CD4-positive, alpha-beta T cell treated with Interleukin-6 for 4 hours (primary cell): ENCODE results near the gene TXNDC2.
"Not testable (repeated sequence)": the region's sequence is repeated elsewhere in the genome, so short reads cannot be mapped to it uniquely, and the experiment has no call there.

ENCODE experiments used
- DNase-seq: peaks from one replicate; pipeline ENCODE4 v3.0.0-alpha.2; 2020; ENCODE audit warnings: mixed read lengths

The TXNDC2 gene

DNA sequence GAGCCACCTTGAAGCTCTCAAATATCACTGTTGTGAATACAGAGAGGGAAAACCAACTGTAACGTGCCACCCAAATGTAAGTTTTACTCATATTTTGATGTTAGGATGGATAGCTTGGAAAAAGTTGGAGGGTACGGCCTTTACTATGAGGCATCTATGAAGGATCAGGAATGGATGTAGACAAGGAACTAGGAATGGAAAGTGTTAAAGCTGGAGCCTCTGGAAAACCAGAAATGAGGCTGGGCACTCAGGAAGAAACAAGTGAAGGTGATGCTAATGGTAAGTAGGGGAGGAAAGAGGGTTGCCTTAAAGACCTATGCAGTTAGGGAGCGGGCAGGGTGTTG lies 204 bp downstream of the TXNDC2 start:
- no peak for DNase-seq

DNA sequence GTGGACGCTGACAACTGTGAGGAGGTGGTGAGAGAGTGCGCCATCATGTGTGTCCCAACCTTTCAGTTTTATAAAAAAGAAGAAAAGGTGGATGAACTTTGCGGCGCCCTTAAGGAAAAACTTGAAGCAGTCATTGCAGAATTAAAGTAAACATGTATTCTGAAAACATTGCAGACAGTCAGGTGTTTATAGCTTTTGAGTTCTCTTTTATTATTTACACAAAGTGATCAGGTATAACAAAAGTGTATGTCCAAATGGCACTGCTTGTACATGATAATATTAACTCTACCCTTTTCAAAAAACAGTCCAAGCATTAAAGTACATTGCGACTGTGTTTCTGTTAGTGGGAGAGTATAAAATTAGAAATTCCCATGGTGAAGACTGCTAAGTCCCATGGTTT lies 2.2 kb downstream of the TXNDC2 start:
- no peak for DNase-seq

DNA sequence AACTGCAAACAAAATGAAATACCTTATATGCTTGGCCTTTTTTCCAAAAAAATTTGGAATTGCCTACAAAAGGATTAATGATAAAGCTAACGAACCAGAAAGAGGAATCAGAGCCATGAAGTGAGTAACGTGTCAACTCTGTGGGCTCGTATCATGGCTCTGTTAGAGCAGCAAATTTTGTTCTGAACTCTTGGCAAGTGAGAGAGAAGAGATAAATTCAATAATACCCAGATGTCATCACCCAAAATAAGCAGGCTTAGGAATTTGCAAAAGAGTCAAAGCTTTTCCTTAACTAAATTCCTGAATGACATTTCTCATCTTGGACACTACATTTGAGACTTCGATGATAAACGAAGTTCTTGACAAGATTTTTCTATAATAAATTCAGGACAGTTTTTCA lies 4.4 kb downstream of the TXNDC2 start:
- DNase-seq, result no peak

DNA sequence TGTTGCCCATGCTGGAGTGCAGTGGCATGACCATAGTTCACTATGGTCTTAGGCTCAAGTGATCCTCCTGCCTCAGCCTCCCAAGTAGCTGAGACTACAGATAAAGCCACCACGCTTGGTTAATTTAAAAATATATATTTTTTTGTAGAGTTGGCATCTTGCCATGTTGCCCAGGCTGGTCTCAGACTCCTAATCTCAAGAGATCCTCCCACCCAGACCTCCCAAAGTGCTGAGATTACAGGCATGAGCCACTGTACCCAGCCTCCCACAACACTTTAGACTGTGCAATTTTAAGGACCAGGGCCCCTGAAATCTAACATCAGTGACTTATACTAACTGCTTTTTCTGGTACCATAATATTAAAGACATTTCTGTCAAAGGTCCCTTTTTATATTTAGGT lies 5.2 kb downstream of the TXNDC2 start:
- DNase-seq, result no peak

DNA sequence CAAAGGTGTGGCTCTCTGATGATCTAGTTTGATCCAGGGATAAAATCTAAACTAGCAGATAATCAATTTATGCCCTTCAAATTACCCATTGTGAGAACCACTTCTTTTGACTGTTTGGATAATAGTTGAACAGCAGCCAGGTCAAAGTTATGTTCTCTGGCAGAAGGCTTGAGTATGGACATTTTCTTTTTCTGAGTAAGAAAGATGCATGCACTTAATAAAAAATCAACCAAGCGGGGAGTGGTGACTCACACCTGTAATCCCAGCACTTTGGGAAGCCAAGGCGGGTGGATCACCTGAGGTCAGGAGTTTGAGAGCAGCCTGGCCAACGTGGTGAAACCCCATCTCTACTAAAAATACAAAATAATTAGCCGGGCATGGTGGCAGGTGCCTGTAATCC lies 5.7 kb downstream of the TXNDC2 start:
- not testable (repeated sequence) for DNase-seq

DNA sequence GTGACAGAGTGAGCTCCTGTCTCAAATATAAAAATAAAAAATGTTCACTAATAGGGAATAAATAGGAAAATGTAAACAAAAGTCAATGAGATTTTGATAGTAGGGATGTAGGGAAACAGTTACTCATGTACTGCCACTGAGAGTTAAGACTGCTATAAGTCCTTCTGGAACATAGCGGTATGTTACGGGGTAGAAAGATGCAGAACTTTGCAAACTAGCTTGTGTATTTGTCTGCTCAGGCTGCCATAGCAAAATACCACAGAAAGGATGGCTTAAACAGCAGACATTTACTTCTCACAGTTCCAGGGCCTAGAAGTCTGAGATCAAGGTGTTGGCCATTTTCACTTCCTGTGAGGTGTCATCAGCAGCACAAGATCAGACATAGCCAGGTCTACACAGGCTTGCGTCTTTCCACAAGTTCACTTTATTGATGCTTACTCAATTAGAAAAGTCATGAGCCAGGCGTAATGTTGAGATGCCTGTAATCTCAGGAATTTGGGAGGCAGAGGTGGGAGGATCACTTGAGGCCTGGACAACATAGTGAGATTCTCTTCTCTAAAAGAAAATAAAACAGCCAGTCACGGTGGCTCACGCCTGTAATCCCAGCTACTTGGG lies 8.8 kb downstream of the TXNDC2 start:
- no peak for DNase-seq

DNA sequence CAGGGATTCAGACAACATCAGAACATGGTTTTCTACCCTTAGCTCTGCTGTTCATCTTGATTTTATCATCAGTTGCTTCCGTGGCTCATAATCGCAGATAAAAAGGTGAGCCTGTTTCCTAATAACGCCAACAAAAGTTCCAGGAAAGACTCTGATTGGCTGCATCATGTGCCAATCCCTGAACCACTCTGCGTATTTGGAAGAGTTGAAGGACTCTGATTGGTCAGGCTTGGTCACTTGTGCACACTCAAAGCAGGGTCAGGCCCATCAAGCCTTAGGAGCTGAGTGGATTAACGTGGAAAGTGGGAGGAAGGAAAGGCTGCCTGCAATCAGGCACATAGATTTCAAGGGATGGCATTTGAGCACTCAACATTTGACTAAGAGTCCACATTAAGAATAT lies 11.4 kb downstream of the TXNDC2 start:
- no peak for DNase-seq

DNA sequence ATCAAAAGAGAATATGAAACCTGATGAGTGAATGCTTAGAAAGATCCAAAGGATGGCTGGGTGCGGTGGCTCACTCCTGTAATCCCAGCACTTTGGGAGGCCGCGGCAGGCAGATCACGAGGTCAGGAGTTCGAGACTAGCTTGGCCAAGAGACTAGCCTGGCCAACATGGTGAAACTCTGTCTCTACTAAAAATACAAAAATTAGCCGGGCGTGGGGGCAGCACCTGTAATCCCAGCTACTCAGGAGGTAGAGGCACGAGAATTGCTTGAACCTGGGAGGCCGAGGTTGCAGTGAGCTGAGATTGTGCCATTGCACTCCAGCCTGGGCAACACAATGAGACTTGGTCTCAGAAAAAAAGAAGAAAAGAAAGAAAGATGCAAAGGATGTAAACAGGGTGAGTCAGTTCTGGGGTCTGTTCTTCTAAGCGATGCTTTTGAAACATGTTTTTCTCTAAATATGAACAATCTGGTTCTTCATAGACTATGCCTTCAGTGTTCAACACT lies 12.1 kb downstream of the TXNDC2 start:
- not testable (repeated sequence) for DNase-seq

DNA sequence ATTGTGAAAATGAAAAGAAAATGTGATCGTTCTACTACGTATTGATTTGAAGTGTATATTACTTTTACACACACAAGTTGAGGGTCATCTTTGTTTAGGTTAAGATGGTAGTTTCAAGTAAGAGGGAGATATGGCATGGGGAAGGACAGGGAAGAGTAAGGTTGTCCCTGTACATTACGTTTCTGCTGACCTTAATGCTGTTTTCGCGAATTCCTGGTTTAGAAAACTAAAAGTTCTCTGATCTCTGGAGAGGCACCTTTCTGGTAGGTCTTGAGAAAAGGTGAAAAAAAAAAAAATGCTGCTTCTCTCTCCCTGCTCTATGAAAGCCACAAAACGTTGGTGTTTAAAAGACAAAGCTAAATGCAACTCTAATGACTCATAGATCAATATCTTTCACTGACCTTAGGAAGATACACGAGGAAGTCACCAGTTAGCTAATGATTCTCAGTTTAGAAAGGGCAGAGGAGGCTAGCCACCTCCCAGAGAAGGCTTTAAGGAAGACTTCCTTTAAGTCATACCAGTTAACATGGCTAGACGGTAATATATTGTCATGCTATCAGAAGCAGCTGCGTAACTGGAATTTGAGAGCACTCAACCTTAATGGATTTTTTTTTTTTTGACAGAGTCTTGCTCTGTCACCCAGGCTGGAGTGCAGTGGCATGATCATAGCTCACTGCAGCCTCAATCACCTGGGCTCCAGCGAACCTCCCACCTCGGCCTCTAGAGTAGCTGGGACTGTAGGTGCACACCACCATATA lies 13.2 kb downstream of the TXNDC2 start:
- DNase-seq, result no peak

DNA sequence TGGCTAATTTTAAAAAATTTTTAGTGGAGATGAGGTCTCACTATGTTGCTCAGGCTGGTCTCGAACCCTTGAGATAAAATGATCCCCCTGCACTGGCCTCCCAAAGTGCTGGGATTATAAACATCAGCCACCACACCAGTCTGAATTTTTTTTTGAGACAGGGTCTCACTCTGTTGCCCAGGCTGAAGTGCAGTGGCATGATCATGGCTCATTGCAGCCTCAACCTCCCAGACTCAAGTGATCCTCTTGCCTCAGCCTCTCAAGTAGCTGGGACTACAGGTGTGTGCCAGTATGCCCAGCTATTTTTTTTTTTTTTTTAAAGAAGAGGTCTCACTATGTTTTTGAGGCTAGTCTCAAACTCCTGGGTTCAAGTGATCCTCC lies 13.8 kb downstream of the TXNDC2 start:
- not testable (repeated sequence) for DNase-seq

DNA sequence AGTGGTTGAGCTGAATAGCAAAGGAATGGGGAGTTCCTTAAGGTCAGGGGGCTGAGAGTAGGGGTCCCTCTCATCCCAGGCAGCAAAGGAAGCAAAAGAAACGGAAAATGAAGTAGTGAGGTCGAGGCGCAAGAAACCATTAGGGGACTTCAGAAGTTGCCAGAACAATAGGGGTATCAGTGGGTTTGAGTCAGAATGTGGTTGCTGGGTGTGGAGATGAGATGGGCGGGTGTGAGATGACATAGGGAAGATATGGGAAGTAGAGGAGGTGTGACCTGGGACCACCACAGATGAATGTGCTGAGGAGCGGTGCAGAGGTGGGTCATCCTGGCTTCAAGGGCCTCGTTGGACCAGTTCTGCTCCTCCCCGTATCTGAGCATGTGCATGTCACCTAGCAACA lies 14.9 kb downstream of the TXNDC2 start:
- no peak for DNase-seq

DNA sequence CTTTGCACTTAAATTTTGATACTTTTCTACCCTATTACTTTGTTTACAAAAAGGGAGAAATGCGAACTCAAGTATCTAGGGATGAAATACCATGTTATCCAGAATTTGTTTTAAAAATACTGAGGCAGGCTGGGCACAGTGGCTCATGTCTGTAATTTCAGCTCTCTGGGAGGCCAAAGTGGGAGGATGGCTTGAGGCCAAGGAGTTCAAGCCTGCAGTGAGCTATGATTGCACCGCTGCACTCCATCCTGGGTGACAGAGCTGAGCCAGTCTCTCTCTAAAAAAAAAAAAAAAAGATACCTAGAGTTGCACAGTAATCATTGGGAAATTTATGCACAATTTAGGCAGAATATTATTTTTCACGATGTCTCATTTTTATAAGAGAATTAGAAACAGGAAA lies 15.6 kb downstream of the TXNDC2 start:
- no peak for DNase-seq

DNA sequence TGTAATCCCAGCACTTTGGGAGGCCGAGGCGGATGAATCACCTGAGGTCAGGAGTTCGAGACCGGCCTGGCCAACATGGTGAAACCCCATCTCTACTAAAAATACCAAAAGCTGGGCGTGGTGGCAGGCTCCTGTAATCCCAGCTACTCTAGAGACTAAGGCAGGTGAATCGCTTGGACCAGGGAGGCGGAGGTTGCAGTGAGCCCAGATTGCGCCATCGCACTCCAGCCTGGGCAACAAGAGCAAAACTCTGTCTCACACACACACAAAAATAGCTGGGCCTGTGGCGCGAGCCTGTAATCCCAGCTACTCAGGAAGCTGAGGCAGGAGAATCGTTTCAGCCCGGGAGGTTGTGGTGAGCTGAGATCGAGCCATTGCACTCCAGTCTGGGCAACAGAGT lies 16.5 kb downstream of the TXNDC2 start:
- DNase-seq, result not testable (repeated sequence)

DNA sequence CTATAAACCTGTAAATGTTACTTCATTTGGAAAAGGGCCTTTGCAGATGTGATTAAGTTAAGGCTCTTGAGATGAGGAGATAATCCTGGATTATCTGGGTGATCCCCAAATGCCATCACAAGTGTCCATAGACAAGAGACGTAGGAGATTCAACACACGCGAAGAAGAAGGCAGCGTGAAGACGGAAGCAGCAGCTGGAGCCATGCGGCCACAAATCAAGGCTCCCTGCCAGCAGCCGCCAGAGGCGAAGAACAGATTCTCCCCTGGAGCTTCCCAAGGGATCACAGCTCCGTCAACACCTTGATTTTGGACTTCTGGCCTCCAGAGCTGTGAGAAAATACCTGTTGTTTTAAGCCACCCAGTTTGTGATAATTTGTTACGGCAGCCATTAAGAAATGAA lies 17.1 kb downstream of the TXNDC2 start:
- no peak for DNase-seq

DNA sequence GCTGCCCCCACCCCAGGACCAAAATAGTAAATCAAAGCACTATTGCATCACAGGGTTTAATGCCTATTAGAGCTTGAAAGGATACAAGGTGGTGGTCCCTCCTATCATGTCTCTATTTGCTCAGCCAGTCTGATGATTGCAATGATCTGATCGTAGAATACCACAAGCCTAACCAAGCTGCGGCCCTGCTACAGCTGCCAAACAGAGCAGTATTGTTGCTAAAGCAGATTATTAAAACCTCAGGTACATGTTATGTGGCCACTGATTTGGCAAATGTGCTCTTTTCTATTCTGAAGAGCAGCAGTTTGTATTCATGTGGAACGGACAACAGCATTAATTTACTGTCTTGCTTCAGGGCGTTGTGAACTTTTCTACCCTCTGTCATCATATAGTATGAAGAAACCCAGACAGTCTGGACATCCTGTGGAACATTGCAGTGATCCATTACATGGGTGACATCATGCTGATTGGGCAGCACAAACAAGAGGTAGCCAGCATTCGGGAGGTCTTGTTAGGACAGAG lies 19.7 kb downstream of the TXNDC2 start:
- no peak for DNase-seq

DNA sequence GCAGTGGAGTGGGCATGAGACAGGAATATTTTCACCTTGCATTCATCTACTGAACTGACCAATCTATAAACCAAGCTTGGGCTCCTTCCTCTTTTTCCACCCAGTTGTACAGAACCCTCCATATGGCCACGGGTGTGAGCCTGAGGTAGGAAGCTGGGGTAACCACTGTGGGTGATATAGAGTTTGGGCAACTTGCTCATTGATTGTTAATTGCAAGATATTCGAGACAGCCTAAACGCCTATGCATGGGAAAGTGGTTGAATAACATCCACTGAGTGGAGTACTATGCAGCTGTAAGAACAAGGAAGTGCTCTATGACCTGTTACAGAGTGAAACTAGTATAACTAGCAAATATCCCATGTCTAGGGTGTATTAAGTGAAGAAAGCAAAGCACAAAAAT lies 20.7 kb downstream of the TXNDC2 start:
- DNase-seq, result no peak

DNA sequence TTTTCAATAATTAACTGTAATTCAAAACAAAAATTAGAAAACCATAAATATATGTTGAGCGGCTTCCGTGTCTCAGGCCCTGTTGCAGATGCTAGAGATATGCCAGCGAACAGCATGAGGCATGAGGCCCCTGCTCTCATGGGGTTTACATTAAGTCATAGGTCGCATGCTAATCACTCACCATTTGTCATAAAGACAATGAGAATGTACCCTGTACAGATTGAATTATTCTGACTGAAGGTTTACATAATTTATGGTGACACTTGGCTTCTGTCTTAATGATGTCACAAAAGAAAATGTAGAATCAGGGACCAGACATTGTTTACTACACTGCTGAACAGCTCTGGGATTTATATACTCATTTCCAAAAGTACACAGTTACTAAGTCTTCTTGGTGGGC lies 22.1 kb downstream of the TXNDC2 start:
- DNase-seq, result no peak

DNA sequence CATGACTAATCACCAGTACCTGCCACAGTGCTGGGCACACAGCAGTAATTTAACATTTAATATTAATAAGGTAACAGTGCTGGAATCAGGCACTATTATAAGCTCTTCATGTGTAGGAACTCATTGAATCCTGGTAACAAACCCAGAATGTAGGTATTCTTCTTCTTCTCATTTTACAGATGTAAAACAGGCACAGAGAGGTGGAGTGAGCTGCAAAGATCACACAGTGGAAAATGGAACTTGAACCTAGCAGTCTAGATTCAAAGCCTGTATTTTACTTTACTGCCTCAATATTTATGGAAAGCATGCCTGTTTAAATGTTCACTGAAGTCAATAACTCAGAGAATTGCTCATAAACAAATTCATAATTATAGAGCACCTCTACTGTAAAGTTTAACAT lies 24.3 kb downstream of the TXNDC2 start:
- DNase-seq, result no peak

DNA sequence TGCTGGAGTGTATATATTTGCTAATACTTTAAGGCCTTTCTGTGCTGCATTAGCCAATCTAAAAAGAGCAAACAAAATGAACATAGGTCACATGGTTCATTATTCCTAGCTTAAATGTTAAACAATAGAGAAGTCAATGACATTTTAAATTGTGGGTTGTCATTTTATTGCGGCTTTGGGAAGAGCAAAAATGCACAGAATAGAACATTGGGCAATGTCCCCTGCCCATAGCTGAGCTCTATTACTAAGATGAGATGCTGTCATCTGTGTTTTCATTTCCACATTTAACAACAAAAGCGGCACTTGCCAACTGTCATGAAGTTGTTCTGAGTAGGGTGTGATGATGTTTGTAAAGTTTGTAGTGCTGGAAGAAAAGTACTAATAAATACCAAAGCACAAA lies 24.9 kb downstream of the TXNDC2 start:
- no peak for DNase-seq

DNA sequence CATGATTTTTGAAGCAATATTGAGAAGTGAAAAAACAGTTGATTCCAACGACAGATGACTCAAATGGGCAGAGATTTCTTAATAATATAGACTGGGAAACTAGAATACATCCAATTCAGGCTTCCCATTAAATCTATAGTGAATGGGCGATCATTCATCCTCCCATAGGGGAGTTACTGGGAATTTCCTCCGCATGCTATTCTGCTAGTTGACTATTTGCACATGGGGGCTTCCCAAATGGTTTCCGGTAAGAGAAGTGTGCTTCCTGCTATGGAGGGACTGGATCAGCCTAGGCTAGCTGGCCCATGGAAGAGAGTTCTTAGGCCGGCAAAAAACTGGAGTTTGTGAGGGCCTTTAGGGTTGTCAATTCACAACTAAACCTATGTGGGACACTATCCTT lies 25.5 kb downstream of the TXNDC2 start:
- DNase-seq, result no peak

DNA sequence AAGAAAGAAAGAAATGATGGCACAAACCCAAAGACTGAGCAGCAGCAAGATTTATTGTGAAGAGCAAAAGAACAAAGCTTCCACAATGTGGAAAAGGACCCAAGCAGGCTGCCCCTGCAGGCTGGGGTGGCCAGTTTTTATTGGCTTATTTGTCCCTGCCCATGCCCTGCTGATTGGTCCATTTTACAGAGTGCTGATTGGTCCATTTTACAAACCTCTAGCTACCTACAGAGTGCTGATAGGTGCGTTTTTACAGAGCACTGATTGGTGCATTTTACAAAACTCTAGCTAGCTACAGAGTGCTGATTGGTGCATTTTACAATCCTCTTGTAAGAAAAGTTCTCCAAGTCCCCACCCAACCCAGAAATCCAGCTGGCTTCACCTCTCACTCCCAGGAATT lies 26.5 kb downstream of the TXNDC2 start:
- DNase-seq, result not testable (repeated sequence)

DNA sequence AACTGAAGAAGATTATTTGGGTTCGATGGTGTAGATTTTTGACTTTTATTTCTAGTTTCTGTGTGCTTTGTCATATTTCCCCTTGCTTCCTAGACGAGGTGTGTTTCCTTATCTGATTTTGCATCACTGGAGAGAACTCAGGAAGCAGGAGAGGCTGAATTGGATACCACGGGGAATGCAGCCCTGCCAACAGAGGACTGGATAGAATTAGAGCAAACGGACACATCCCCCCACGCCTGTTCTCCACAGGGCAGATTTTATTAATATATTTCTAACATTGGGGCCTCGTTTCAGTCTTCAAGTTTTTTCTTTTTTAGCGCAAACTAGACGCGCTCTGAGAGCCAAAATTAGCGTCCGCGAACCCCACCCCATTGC lies 27.4 kb downstream of the TXNDC2 start:
- no peak for DNase-seq

DNA sequence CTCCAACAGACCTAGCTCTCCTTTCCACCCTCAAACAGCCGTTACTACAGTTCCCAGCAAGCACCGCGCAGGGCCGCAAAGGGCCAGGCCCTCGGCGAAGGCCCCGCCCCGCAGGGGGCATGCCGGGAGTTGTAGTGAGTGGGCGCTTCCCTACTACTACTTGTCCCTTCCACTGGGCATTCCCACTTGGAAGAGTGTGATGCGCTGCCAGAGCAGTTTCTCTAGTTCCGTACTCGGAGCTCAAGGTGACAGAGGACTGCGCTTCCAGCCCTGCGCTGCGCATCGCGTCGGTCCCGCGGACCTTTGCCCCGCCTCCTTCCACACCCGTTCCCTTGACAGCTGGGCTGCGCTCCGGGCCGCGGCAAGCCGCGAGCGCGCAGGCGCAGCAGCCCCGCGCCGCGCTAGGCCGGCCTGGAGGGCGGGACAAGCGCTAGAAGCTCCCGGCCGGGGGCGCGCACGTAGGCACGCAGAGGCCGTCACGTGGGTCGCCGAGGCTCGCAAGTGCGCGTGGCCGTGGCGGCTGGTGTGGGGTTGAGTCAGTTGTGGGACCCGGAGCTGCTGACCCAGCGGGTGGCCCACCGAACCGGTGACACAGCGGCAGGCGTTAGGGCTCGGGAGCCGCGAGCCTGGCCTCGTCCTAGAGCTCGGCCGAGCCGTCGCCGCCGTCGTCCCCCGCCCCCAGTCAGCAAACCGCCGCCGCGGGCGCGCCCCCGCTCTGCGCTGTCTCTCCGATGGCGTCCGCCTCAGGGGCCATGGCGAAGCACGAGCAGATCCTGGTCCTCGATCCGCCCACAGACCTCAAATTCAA lies 28.0 kb downstream of the TXNDC2 start, which contains the start of gene VAPA:
TSS of gene VAPA (plus strand) at position 491 of the 808 bp plus-strand sequence. CDS start at position 732, 241 bp downstream.
- peak; percentile 94 for DNase-seq

DNA sequence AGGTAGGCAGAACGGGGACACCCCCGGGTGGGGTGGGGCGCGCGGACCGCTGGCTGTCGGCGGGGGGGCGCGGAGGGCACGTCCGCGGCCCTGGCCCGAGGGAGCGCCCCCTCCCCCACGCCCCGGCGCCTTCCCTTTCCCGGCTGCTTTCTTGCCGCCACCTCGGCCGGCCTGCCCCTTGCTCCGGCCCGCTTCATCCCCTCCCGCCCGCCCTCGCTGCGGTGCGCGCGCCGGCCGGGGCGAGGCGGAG lies 28.5 kb downstream of the TXNDC2 start:
- DNase-seq, result no peak
